Measurements from ENCODE around the gene KRTAP4-12. TPM values are rescaled to one million over a fixed set of nuclear protein-coding genes. Genes with fewer than 3 reads are reported as not detected.
"Not testable (repeated sequence)": the region's sequence is repeated elsewhere in the genome, so short reads cannot be mapped to it uniquely, and the experiment has no call there.

The KRTAP4-12 gene
- total RNA-seq, 1 donor from 2014 or later = not detected

DNA sequence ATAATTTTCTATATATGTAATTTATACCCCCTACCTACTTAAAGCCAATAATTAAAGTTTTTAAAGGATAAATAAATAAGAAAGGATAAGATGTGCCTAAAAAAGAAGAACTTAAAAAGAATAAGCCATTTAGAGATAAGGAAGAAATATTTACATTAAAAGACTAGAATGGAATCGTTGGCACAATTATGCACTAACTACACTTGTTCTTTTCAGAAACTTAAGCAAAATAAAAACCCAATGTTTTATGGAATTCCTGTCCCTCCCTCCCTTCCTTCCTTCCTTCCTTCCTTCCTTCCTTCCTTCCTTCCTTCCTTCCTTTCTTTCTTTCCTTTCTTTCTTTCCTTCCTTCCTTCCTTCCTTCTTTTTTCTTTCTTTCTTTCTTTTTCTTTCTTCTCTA lies 20.9 kb upstream of the KRTAP4-12 start:
- intact Hi-C loops (cut with micrococcal nuclease) = no loop called here
- no peak overlapping the region for H3K27ac Mint-ChIP-seq
- H3K9me3 Mint-ChIP-seq = peaks cover 20% of the 10 kb centered on the region
- no peaks in the 10 kb centered on the region for H3K36me3 Mint-ChIP-seq (ENCODE audit: low read depth)
- H3K27me3 Mint-ChIP-seq = no peaks in the 10 kb centered on the region
- no peaks in the 10 kb centered on the region for H3K4me1 Mint-ChIP-seq
- DNase-seq = no peak
- no peak overlapping the region for H3K4me3 Mint-ChIP-seq

DNA sequence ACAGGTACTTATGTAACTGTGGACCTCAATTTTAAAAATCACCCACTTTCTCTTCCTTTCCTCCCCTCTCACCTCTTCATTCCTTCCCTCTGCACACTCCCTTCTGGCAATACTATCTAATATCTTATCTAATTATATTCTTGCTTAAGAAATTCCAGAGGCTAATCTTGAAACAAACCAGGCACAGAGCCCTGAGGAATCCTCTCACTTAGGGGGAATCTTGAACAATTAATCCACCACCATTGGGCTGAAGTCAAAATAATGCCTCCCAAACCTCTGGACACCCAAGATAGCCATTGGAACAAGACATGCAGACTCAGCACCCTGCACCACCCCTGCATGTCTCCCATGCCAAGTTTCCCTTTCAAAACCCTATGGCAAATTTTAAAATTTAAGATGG lies 17.4 kb upstream of the KRTAP4-12 start:
- Mint-ChIP-seq H3K4me3 (no peak overlapping the region), H3K9me3 (peaks cover 27% of the 10 kb centered on the region), H3K4me1 (no peaks in the 10 kb centered on the region), H3K27me3 (peaks cover 3% of the 10 kb centered on the region), H3K27ac (no peak overlapping the region), H3K36me3 (ENCODE audit: low read depth) (no peaks in the 10 kb centered on the region)
- intact Hi-C loops (cut with micrococcal nuclease) = no loop called here
- no peak for DNase-seq

DNA sequence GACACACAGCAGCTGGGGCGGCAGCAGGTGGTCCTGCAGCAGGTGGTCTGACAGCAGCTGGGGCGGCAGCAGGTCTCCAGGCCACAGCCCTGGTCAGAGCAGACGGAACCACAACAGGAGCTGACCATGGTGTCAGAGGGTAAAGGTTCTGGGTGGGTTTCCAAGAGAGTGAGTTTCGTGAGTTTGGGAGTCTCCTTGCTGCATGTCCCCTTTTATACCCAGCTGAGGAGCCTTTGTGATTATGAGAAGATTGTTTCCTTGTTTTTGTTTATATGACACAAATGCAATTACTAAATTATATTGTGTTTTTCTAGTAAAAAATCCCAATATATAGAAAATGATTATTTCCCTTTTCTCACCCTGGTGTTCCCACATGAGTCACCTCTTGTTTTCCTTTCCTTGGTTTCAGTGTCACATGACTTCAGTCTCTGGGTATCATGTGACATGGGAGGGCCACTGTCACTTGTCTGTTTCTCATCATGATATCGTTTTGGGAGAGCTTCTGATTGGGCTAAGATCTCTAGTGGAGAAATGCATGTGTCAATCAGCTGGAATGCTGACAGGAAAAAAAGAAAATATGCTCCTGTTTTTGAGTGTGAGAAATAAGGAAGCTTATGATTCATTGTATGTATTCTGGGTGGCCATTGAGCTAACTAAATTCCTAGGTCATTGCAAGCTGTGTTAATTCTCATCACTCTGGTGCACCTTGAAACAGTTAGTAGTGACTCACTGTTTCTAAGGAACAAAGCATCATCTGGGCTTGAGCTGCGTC lies 16.6 kb upstream of the KRTAP4-12 start, which contains the start of gene KRTAP4-6:
Gene KRTAP4-6 (minus strand): TSS at position 185 of the 772 bp plus-strand sequence. CDS start 57 bp downstream, at position 128.
- intact Hi-C loops (cut with micrococcal nuclease) = no loop called here
- no peak for DNase-seq
- Mint-ChIP-seq H3K4me1 (no peaks in the 10 kb centered on the region), H3K36me3 (ENCODE audit: low read depth) (no peaks in the 10 kb centered on the region), H3K9me3 (peaks cover 27% of the 10 kb centered on the region), H3K27me3 (peaks cover 3% of the 10 kb centered on the region), H3K4me3 (no peak within 1 kb of the TSS), H3K27ac (no peak within 1 kb of the TSS)

DNA sequence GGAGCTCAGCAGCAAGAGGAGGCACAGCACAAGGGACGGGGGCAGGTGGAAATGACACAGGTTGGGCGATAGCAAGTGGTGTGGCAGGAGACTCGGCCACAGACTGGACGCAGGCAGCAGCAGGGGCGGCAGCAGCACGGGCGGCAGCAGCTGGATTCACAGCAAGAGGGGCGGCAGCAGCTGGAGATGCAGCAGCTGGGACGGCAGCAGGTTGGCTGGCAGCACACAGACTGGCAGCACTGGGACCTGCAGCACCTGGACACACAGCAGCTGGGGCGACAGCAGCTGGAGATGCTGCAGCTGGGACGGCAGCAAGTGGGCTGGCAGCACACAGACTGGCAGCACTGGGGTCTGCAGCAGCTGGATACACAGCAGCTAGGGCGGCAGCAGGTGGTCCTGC lies 15.9 kb upstream of the KRTAP4-12 start:
- H3K27ac Mint-ChIP-seq; H3K4me3 Mint-ChIP-seq; H3K4me1 Mint-ChIP-seq; H3K36me3 Mint-ChIP-seq (ENCODE audit: low read depth); intact Hi-C loops (cut with micrococcal nuclease); H3K27me3 Mint-ChIP-seq; DNase-seq: not testable (repeated sequence)
- peaks cover 27% of the 10 kb centered on the region for H3K9me3 Mint-ChIP-seq

DNA sequence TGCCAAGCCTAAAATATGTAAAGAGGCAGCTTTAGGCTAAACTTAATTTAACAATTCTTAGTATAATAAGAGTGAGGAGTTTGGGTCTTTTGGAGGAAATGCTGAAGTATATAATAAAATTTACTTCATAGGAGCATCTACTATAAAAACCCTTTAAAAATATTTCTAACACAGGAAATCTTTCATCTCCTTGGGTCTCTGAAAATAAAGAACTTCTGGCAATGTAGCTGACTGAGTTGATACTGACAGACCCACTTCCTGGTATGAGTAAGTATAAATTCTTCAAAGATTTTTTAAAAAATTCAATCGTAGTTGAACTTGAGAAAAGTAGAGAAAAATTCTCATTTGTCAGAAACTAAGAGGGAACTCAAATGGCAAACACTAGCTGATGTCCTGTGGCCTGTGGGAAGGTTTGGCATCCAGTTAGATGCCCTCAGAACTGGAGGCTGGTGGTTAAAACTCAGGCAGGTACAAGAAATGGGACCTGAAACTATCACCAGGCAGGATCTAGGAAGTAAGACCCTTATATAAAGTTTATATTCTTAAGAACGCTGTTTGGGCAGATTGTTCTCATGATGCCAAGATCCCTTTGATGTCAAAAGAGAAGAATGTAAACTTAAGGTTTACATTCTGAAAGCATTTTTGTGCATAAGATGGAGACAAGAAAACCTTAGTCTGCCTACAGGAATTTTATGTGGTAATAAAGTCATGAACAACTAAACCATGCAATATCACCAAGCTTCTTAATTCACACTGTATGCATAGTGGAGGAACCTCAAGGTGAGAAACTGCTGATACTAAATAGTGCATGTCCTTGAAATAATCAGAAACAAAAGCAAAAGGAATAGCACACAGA lies 10.1 kb upstream of the KRTAP4-12 start:
- Mint-ChIP-seq H3K4me3 (no peak overlapping the region), H3K9me3 (peaks cover 7% of the 10 kb centered on the region)

DNA sequence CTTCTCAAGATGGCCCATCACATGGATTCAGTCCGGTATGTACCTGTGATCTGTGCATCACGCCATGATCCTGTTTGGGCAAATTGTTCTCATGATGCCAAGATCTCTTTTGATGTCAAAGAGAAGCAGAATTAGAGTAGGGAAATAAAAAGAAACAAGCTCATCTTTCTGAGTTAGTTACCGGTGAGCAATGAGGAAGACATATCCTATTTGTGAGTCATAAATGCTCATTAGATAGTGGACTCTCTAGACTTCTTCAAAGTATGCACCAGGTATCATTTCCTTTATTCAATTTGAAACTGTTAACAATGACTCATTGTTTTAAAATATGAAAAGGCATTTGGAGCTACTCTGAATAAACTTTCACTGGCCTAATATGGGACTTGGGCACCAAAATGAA lies 8.0 kb upstream of the KRTAP4-12 start:
- Mint-ChIP-seq H3K27ac (no peak overlapping the region), H3K9me3 (no peaks in the 10 kb centered on the region), H3K4me1 (no peaks in the 10 kb centered on the region)

More for the DNA sequence above, 10.1 kb upstream of the KRTAP4-12 start:
- intact Hi-C loops (cut with micrococcal nuclease) = no loop called here
- H3K4me1 Mint-ChIP-seq = no peaks in the 10 kb centered on the region
- DNase-seq = no peak
- peaks cover 3% of the 10 kb centered on the region for H3K27me3 Mint-ChIP-seq
- no peaks in the 10 kb centered on the region for H3K36me3 Mint-ChIP-seq (ENCODE audit: low read depth)
- no peak overlapping the region for H3K27ac Mint-ChIP-seq

DNA sequence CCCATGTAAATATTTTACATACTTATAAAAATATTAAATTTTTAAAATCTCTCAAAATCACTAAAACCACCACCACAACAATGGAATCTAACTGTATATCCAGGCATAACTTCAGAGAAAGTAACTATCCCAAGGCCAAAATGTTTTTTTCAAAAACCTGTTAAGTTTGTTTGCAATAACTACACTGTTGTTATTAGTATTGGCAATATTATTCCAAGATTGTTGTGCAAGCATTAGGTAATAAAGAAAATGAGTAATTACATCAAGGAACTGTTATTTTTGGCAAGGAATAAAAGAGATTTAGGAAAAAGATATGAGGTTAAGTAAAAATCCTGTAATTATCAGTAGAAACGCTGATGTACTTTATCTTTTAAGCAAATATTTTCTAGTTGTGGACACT lies 3.4 kb upstream of the KRTAP4-12 start:
- no peaks in the 10 kb centered on the region for H3K9me3 Mint-ChIP-seq
- no peaks in the 10 kb centered on the region for H3K36me3 Mint-ChIP-seq (ENCODE audit: low read depth)
- H3K4me3 Mint-ChIP-seq = no peak overlapping the region
- peaks cover 4% of the 10 kb centered on the region for H3K27me3 Mint-ChIP-seq
- H3K27ac Mint-ChIP-seq = no peak overlapping the region
- H3K4me1 Mint-ChIP-seq = no peaks in the 10 kb centered on the region
- intact Hi-C loops (cut with micrococcal nuclease) = no loop called here
- no peak for DNase-seq

More for the DNA sequence above, 8.0 kb upstream of the KRTAP4-12 start:
- H3K27me3 Mint-ChIP-seq = no peaks in the 10 kb centered on the region
- intact Hi-C loops (cut with micrococcal nuclease) = no loop called here
- no peak overlapping the region for H3K4me3 Mint-ChIP-seq
- DNase-seq = no peak
- H3K36me3 Mint-ChIP-seq (ENCODE audit: low read depth) = no peaks in the 10 kb centered on the region

DNA sequence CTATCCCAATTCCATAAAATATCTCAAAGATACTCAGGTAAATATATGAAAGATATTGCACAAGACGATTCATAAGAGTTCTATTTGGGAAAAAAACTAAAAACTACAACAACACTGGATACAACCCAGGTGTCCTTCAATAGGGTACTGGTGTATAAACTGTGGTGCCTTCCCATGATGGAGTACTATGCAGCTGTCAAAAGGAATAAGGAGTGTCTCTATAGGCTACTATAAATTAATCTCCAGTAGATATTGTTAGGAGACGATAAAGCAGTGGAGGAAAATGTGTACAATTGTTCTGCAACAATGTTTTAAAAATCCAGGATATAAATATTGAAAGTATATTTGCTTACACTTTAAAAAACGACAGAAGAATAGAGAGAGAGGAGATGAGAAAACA lies 2.4 kb upstream of the KRTAP4-12 start:
- Mint-ChIP-seq H3K27ac (no peak overlapping the region), H3K27me3 (peaks cover 4% of the 10 kb centered on the region), H3K4me1 (no peaks in the 10 kb centered on the region), H3K36me3 (ENCODE audit: low read depth) (no peaks in the 10 kb centered on the region), H3K4me3 (no peak overlapping the region), H3K9me3 (no peaks in the 10 kb centered on the region)
- no peak for DNase-seq
- intact Hi-C loops (cut with micrococcal nuclease) = no loop called here

DNA sequence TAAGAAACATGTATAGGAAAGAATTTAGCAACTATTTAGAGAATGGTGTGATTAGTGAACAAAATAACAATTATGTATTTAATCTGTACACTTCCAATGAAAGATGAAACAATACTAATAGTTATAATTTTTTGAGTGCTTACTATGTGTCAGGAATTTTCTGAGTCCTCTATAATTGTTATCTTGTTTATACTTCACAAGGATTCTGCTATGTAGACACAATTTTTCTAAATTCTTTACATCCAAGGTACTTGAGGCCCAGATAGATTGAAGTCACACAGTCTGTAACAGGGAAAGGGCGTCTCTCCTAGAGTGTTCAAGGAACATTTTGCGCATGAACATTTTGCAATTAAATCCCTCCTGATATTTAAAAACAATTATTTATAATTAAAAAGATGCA lies 1.1 kb upstream of the KRTAP4-12 start:
- intact Hi-C loops (cut with micrococcal nuclease) = no loop called here
- Mint-ChIP-seq H3K36me3 (ENCODE audit: low read depth) (no peaks in the 10 kb centered on the region), H3K9me3 (peaks cover 4% of the 10 kb centered on the region), H3K4me1 (peaks cover 3% of the 10 kb centered on the region), H3K27ac (no peak overlapping the region), H3K4me3 (no peak overlapping the region), H3K27me3 (peaks cover 4% of the 10 kb centered on the region)
- no peak for DNase-seq

DNA sequence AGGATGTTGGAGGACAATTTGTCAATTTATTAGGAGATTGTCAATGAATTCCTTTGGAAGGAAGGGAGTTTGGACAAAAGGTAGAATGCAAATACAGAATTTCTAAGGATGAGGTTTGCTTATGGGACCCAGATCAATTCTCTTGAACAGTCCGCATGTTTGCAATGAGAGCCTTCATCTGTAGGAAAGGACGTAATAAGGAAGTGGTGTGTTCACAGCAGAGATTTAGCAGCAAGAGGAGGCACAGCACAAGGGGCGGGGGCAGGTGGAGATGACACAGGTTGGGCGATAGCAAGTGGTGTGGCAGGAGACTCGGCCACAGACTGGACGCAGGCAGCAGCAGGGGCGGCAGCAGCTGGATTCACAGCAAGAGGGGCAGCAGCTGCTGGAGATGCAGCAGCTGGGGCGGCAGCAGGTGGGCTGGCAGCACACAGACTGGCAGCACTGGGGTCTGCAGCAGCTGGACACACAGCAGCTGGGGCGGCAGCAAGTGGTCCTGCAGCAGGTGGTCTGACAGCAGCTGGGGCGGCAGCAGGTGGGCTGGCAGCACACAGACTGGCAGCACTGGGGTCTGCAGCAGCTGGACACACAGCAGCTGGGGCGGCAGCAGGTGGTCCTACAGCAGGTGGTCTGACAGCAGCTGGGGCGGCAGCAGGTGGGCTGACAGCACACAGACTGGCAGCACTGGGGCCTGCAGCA lies 541 bp downstream of the KRTAP4-12 start:
- H3K36me3 Mint-ChIP-seq (ENCODE audit: low read depth); H3K27ac Mint-ChIP-seq; H3K27me3 Mint-ChIP-seq; H3K4me3 Mint-ChIP-seq; intact Hi-C loops (cut with micrococcal nuclease); DNase-seq; H3K9me3 Mint-ChIP-seq; H3K4me1 Mint-ChIP-seq: not testable (repeated sequence)

DNA sequence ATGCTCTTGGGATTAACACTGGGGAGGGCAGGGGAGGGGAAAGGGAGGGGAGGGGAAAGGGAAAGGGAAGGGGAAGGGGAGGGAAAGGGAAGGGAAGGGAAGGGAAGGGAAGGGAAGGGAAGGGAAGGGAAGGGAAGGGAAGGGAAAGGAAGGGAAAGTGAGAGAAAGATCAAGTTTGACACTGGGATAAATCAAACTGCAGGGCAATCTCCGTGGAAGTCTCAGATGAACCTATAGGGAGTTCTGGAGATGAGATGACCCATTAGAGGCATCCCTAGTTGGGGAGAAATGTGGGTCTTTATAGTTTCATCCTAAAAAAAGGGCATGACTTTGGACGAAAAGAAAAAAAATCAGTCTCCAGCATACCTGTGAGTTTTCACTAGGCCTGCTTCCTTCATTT lies 2.2 kb downstream of the KRTAP4-12 start:
- Mint-ChIP-seq H3K9me3 (peaks cover 4% of the 10 kb centered on the region), H3K4me1 (peaks cover 3% of the 10 kb centered on the region), H3K4me3 (no peak overlapping the region), H3K36me3 (ENCODE audit: low read depth) (no peaks in the 10 kb centered on the region), H3K27ac (no peak overlapping the region), H3K27me3 (peaks cover 4% of the 10 kb centered on the region)
- intact Hi-C loops (cut with micrococcal nuclease) = no loop called here
- DNase-seq = no peak

DNA sequence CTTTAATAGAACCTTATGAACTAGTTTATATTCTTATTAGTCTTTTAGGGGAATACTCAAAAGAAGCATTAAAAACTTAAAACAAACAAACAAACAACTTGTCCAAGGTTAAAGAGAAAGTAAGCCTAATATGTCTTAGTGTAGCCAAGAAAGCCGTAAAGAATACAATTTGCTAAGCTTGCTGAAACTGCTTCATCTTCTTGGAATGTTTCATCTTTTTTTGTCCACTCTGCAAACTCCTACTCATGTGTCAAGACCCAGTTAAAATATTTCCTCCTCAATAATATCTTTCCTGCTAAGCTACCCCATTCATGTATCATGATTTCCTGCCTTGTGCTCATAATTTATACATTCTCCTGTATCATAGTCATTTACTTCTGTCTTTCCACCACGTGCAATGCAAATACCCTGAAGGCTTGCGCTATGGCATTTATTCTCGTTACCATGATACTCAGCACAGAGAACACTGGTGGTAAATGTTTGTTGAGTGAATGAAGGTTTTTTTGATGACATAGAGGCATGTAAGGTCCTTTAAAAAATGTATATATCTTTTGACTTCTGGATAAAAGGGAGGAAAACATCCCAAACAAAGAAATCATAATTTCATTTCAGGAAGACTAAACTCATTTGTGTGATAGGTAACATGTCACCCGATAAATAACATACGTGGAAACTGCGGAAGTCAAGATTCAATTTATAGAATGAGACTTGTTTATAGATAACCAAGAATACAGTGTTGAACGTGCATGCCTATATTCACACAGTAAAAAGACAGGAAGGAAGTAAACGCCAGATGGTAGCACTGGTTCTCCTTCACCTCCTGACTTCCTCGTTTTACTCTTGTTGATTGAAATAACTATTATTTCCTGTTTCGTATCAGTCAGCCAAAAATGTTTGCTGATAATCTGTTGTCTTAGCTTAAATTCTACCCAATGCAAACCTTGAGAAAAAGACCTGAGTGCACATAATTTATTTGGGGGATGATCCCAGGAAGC lies 4.0 kb downstream of the KRTAP4-12 start:
- H3K36me3 Mint-ChIP-seq (ENCODE audit: low read depth); H3K27me3 Mint-ChIP-seq; H3K27ac Mint-ChIP-seq; intact Hi-C loops (cut with micrococcal nuclease); H3K4me3 Mint-ChIP-seq; DNase-seq; H3K4me1 Mint-ChIP-seq; H3K9me3 Mint-ChIP-seq: not testable (repeated sequence)

DNA sequence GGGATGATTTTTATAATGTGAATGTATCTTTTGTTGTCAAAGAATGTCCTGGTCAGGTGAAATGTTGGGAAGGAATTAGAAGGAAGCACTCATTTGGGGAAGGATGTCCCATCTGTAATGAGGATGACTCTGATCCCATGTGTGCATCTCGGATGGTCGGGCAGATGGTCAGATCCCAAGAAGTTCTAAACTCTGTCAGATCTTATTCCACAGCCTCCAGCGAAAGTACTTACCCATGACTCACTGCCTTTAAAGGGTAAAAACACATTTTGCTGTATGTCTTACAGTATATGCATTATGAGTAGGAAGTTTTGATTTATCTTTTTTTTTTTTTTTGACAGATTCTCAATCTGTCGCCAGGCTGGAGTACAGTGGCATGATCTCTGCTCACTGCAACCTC lies 5.3 kb downstream of the KRTAP4-12 start:
- Mint-ChIP-seq H3K36me3 (ENCODE audit: low read depth) (no peaks in the 10 kb centered on the region), H3K27ac (no peak overlapping the region), H3K4me3 (no peak overlapping the region), H3K27me3 (peaks cover 7% of the 10 kb centered on the region), H3K4me1 (peaks cover 3% of the 10 kb centered on the region), H3K9me3 (peaks cover 4% of the 10 kb centered on the region)
- intact Hi-C loops (cut with micrococcal nuclease) = no loop called here
- DNase-seq = no peak

Measured in activated CD4-positive, alpha-beta T cell treated with anti-CD3 and anti-CD28 coated beads, Interleukin-2, amount 10 ng/mL, durations not matched to agents 24 days and 14 days (primary cell).